CD14-positive monocyte (primary cell): ENCODE measurements around the gene SCCPDH. TPM values are rescaled to one million over a fixed set of nuclear protein-coding genes. Genes with fewer than 3 reads are reported as not detected.

Experiments
- DNase-seq, 3 donors: peaks; one replicate each; pipeline ENCODE4 v3.0.0-alpha.2; 2011 to 2022
- H2AFZ ChIP-seq: 2 replicates; pipeline ENCODE4 v1.6.0; 2012; ENCODE audit warnings: mild to moderate bottlenecking, low read depth, low read length, inconsistent platforms; ENCODE audit not compliant: insufficient read depth, poor library complexity, severe bottlenecking
- H3K27ac ChIP-seq, 2 donors: 1 replicate in 1 of 2; 2 replicates in 1 of 2; pipeline ENCODE4 v1.5.1; 2012 to 2013; ENCODE audit warnings: low read length in 2 of 2, control low read depth in 1 of 2, inconsistent platforms in 1 of 2, low read depth in 1 of 2, mild to moderate bottlenecking in 1 of 2
- H3K27me3 ChIP-seq, 2 donors: one replicate each; pipeline versions ENCODE4 v1.6.0 to v1.6.1; 2011 to 2013; ENCODE audit warnings: low read length in 2 of 2; ENCODE audit not compliant: control insufficient read depth in 2 of 2, insufficient read depth in 2 of 2
- H3K36me3 ChIP-seq, 2 donors: replicated peaks in 1 of 2; 1 replicate in 1 of 2; 2 replicates in 1 of 2; pipeline versions ENCODE4 v1.5.1 to v1.6.1; 2012 to 2013; ENCODE audit warnings: low read length in 2 of 2, control low read depth in 1 of 2, inconsistent platforms in 1 of 2, mild to moderate bottlenecking in 1 of 2; ENCODE audit not compliant: insufficient read depth in 2 of 2, control insufficient read depth in 1 of 2
- H3K4me1 ChIP-seq, 2 donors: 1 replicate in 1 of 2; 2 replicates in 1 of 2; pipeline versions ENCODE4 v1.5.1 to v1.6.1; 2012 to 2013; ENCODE audit warnings: low read length in 2 of 2, control low read depth in 1 of 2, inconsistent platforms in 1 of 2, mild to moderate bottlenecking in 1 of 2, moderate library complexity in 1 of 2; ENCODE audit not compliant: insufficient read depth in 2 of 2, control insufficient read depth in 1 of 2
- H3K4me2 ChIP-seq: replicated peaks from 2 replicates; pipeline ENCODE3; 2012; ENCODE audit warnings: low read length, moderate library complexity, mild to moderate bottlenecking; ENCODE audit not compliant: poor library complexity, severe bottlenecking; ENCODE audit errors: extremely low read depth
- H3K4me3 ChIP-seq, 3 experiments: fragments of 200-600 bp in 1 of 3; sonication (generic) in 1 of 3; replicated peaks in 1 of 3; 1 replicate in 2 of 3; 2 replicates in 1 of 3; pipeline ENCODE4 v1.5.1; 2011 to 2013; ENCODE audit warnings: low read length in 3 of 3, mild to moderate bottlenecking in 3 of 3, control low read depth in 2 of 3, low read depth in 2 of 3, inconsistent platforms in 1 of 3, moderate library complexity in 1 of 3
- H3K79me2 ChIP-seq: 2 replicates; pipeline ENCODE4 v1.6.0; 2012; ENCODE audit warnings: mild to moderate bottlenecking, control low read depth, inconsistent platforms, low read length, moderate library complexity; ENCODE audit not compliant: insufficient read depth
- H3K9ac ChIP-seq: 2 replicates; pipeline ENCODE4 v1.6.0; 2017; ENCODE audit warnings: low read length, mild to moderate bottlenecking; ENCODE audit not compliant: insufficient read depth, poor library complexity, severe bottlenecking
- H3K9me3 ChIP-seq, 2 donors: replicated peaks in 1 of 2; 1 replicate in 1 of 2; 2 replicates in 1 of 2; pipeline versions ENCODE4 v1.5.1 to v1.6.1; 2012 to 2013; ENCODE audit warnings: low read length in 2 of 2, control low read depth in 1 of 2; ENCODE audit not compliant: control insufficient read depth in 1 of 2, insufficient read depth in 1 of 2
- H4K20me1 ChIP-seq: 2 replicates; pipeline ENCODE4 v1.6.0; 2012; ENCODE audit warnings: mild to moderate bottlenecking, low read length, control low read depth, moderate library complexity; ENCODE audit not compliant: insufficient read depth
- H3K27ac Mint-ChIP-seq, 7 donors: one replicate each; pipeline ENCODE4 v1.8.0; 2020; ENCODE audit warnings: mild to moderate bottlenecking in 7 of 7, mixed read lengths in 7 of 7, moderate library complexity in 6 of 7, inconsistent platforms in 2 of 7
- H3K27me3 Mint-ChIP-seq, 3 donors: one replicate each; pipeline ENCODE4 v1.8.0; 2021 to 2022; ENCODE audit warnings: low read depth in 3 of 3, mild to moderate bottlenecking in 3 of 3, mixed read lengths in 3 of 3, moderate library complexity in 3 of 3, inconsistent platforms in 1 of 3
- H3K36me3 Mint-ChIP-seq, 2 donors: one replicate each; pipeline ENCODE4 v1.8.0; 2020; ENCODE audit warnings: mixed read lengths in 2 of 2, inconsistent platforms in 1 of 2, mild to moderate bottlenecking in 1 of 2
- H3K4me1 Mint-ChIP-seq: one replicate; pipeline ENCODE4 v1.8.0; 2020; ENCODE audit warnings: mild to moderate bottlenecking, mixed read lengths
- H3K4me3 Mint-ChIP-seq, 2 donors: one replicate each; pipeline ENCODE4 v1.8.0; 2020; ENCODE audit warnings: mild to moderate bottlenecking in 2 of 2, mixed read lengths in 2 of 2, moderate library complexity in 1 of 2
- H3K9me3 Mint-ChIP-seq, 7 donors: one replicate each; pipeline ENCODE4 v1.8.0; 2020 to 2022; ENCODE audit warnings: mixed read lengths in 7 of 7, mild to moderate bottlenecking in 6 of 7, moderate library complexity in 6 of 7, inconsistent platforms in 2 of 7
- WGBS: methylation state at CpG from one replicate; pipeline ENCODE4 v1.1.5; 2013; ENCODE audit warnings: missing lambda C conversion rate; ENCODE audit not compliant: insufficient coverage; 5-methylcytosine and 5-hydroxymethylcytosine counted together
- intact Hi-C, 2 donors: fragments of 100-400 bp; cut with micrococcal nuclease; formaldehyde crosslinking; loops; one replicate each; pipeline versions ENCODE4 v1.15.0 to v1.15.1; 2023
- polyA plus RNA-seq, 3 donors: library from polyadenylated mRNA; depleted of rRNA in 1 of 3; unstranded in 2 of 3; stranded (reverse) in 1 of 3; fragments of 300-500 nt in 2 of 3; fragments of >200 nt in 1 of 3; fragmentation: Illumina TruSeq in 2 of 3; gene quantifications; 1 replicate in 2 of 3; 2 replicates in 1 of 3; pipeline ENCODE4 v1.2.3, GENCODE V29; 2012 to 2021
- TF ChIP-seq, protein P1 (sequence below): fragments of 200-600 bp; IDR thresholded peaks from one replicate; pipeline ENCODE4 v1.8.0; 2022; ENCODE audit warnings: antibody characterized with exemption, mild to moderate bottlenecking

Gene SCCPDH
- polyA plus RNA-seq, 3 donors = 7.3 to 25.3 (median 22.7) TPM

DNA sequence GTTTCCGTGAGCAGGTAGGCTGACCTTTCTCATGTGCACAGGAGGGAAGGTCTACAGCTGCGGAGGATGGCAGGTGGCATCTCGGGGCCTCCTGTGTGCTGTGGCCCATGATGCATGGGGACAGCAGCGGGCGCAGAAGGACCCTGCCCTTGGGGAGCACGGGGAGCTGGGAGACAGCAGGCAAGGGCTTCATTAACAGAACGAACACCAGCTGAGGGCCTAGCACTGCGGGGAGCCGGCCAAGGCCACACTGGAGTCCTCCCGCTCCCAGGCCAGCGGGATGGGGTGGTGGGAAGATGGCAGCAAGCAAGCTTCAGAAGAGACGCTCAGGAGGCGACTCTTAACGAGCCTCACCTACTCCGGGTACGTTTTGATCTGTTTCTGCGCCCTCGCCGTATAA lies 66.6 kb downstream of the SCCPDH start:
- peaks cover 5 to 6% (median 6%) of the 10 kb centered on the region in 3 donors for H3K27me3 Mint-ChIP-seq
- no peak overlapping the region for H3K9ac ChIP-seq
- WGBS = 96% methylated on average over 18 of the region's 19 CpGs

DNA sequence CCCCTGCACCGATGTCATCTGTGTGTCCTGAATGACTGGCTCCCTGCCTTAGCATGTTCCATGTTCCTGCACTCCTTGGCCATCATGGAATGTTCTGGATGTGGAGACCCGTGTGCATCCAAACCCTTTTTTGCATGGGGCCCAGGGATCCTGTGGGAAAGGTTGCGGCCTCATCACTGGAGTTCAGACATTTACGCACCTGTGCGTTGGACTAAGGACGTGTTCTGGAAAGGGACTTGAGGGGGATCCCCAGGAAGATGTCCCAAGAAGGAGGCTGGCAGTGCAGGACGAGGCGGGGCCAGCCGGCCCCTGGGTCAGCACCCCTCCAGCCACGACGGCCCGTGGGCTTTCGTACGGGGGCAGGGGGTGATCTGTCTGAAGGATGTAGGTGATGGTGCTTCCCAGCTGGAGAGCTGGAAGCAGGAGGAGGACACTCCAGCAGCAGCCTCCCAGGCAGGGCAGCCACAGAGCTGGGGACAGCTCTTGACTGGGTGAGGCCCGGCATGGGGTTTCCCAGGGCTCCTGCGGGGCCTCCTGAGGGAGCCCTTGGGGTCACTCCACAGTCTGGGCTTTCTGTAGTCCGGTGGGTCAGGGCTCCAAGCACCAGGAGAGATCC lies 67.2 kb downstream of the SCCPDH start:
- H3K79me2 ChIP-seq = no peaks in the 10 kb centered on the region
- H3K4me2 ChIP-seq = no peak overlapping the region
- Mint-ChIP-seq H3K27ac (no peak overlapping the region), H3K4me1 (peaks cover 25% of the 10 kb centered on the region), H3K9me3 (peaks cover 0 to 6% (median 2%) of the 10 kb centered on the region in 7 donors), H3K27me3 (peaks cover 5 to 8% (median 6%) of the 10 kb centered on the region in 3 donors), H3K4me3 (no peak overlapping the region), H3K36me3 (no peaks in the 10 kb centered on the region)
- no peaks in the 10 kb centered on the region for H3K27me3 ChIP-seq
- H3K36me3 ChIP-seq = no peaks in the 10 kb centered on the region
- H3K9me3 ChIP-seq = no peaks in the 10 kb centered on the region
- 89% methylated on average over 15 of the region's 17 CpGs for WGBS
- intact Hi-C loops = no loop called here
- H3K4me1 ChIP-seq = peaks cover 12 to 17% of the 10 kb centered on the region in 2 donors
- H3K27ac ChIP-seq = no peak overlapping the region
- no peak for DNase-seq
- TF ChIP-seq, protein P1, sequence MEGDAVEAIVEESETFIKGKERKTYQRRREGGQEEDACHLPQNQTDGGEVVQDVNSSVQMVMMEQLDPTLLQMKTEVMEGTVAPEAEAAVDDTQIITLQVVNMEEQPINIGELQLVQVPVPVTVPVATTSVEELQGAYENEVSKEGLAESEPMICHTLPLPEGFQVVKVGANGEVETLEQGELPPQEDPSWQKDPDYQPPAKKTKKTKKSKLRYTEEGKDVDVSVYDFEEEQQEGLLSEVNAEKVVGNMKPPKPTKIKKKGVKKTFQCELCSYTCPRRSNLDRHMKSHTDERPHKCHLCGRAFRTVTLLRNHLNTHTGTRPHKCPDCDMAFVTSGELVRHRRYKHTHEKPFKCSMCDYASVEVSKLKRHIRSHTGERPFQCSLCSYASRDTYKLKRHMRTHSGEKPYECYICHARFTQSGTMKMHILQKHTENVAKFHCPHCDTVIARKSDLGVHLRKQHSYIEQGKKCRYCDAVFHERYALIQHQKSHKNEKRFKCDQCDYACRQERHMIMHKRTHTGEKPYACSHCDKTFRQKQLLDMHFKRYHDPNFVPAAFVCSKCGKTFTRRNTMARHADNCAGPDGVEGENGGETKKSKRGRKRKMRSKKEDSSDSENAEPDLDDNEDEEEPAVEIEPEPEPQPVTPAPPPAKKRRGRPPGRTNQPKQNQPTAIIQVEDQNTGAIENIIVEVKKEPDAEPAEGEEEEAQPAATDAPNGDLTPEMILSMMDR = no peak
- H3K4me3 ChIP-seq = no peak overlapping the region
- no peak overlapping the region for H3K9ac ChIP-seq
- H4K20me1 ChIP-seq = no peaks in the 10 kb centered on the region
- H2AFZ ChIP-seq = no peak overlapping the region

More for the DNA sequence above, 66.6 kb downstream of the SCCPDH start:
- no peak for DNase-seq
- intact Hi-C loops = no loop called here
- no peak overlapping the region for H3K4me3 ChIP-seq
- H3K4me1 Mint-ChIP-seq = peaks cover 25% of the 10 kb centered on the region
- no peaks in the 10 kb centered on the region for H4K20me1 ChIP-seq
- H3K79me2 ChIP-seq = no peaks in the 10 kb centered on the region
- H3K36me3 Mint-ChIP-seq = no peaks in the 10 kb centered on the region
- H3K9me3 Mint-ChIP-seq = peaks cover under 1 to 7% (median 3%) of the 10 kb centered on the region in 7 donors
- no peak overlapping the region for H3K4me3 Mint-ChIP-seq
- no peak overlapping the region for H2AFZ ChIP-seq
- H3K36me3 ChIP-seq = no peaks in the 10 kb centered on the region
- H3K27ac ChIP-seq = no peak overlapping the region
- peak overlapping the region in 1 of 7 donors; percentile 66 for H3K27ac Mint-ChIP-seq
- TF ChIP-seq, protein P1 = no peak
- no peak overlapping the region for H3K4me2 ChIP-seq
- peaks cover 0 to under 1% of the 10 kb centered on the region in 2 donors for H3K9me3 ChIP-seq
- H3K4me1 ChIP-seq = peaks cover 12 to 17% of the 10 kb centered on the region in 2 donors
- no peaks in the 10 kb centered on the region for H3K27me3 ChIP-seq
